SK-N-SH (cell line): ENCODE results near the gene MAGI2. TPM values are rescaled to one million over a fixed set of nuclear protein-coding genes. Genes with fewer than 3 reads are reported as not detected.

ENCODE experiments used
- CTCF ChIA-PET: fragments of 300-600, 350-600 bp; formaldehyde crosslinking; extraction: SDS; loops from one replicate; lab custom pipeline; 2021; lab: Yijun Ruan, JAX
- POLR2A ChIA-PET: fragments of 350-600 bp; sonication (Branson Sonifier 250); formaldehyde crosslinking; extraction: SDS; loops from one replicate; lab custom pipeline; 2020; ENCODE audit warnings: antibody characterized with exemption, inconsistent platforms; lab: Yijun Ruan, JAX
- DNase-seq: peaks from one replicate; pipeline ENCODE4 v3.0.0; 2012
- H2AFZ ChIP-seq: fragments of 200-600 bp; sonication (generic); 2 replicates; pipeline ENCODE4 v1.8.1; 2016; ENCODE audit warnings: antibody characterized with exemption, mild to moderate bottlenecking, low read depth
- H3F3A ChIP-seq: fragments of 200-600 bp; sonication (generic); replicated peaks from 2 replicates; pipeline ENCODE3; 2016; ENCODE audit warnings: antibody characterized with exemption, mild to moderate bottlenecking; ENCODE audit not compliant: insufficient read depth
- H3K27ac ChIP-seq, 2 experiments: fragments of 200-500 bp in 1 of 2; fragments of 200-600 bp in 1 of 2; sonication (Bioruptor generic) in 1 of 2; sonication (generic), shearing (Covaris generic) in 1 of 2; 2 replicates each; pipeline versions ENCODE4 v1.5.1 to v1.6.1; 2014 to 2016; ENCODE audit warnings: low read depth in 2 of 2, inconsistent platforms in 1 of 2, low read length in 1 of 2, mild to moderate bottlenecking in 1 of 2, mixed read lengths in 1 of 2
- H3K27me3 ChIP-seq: fragments of 200-600 bp; sonication (generic), shearing (Covaris generic); 2 replicates; pipeline ENCODE4 v1.6.1; 2016; ENCODE audit warnings: mixed run types; ENCODE audit not compliant: insufficient read depth
- H3K36me3 ChIP-seq, 2 experiments: fragments of 200-500 bp in 1 of 2; fragments of 200-600 bp in 1 of 2; sonication (Bioruptor generic) in 1 of 2; sonication (generic) in 1 of 2; replicated peaks in 1 of 2; 2 replicates each; pipeline versions ENCODE3 to v1.5.1; 2014 to 2016; ENCODE audit warnings: low read length in 1 of 2, mild to moderate bottlenecking in 1 of 2; ENCODE audit not compliant: insufficient read depth in 2 of 2, control insufficient read depth in 1 of 2
- H3K4me1 ChIP-seq, 2 experiments: fragments of 200-500 bp in 1 of 2; fragments of 200-600 bp in 1 of 2; sonication (Bioruptor generic) in 1 of 2; sonication (generic), shearing (Covaris generic) in 1 of 2; 2 replicates each; pipeline versions ENCODE4 v1.5.1 to v1.6.1; 2014 to 2016; ENCODE audit warnings: low read depth in 1 of 2, low read length in 1 of 2, mixed run types in 1 of 2; ENCODE audit not compliant: insufficient read depth in 2 of 2, control insufficient read depth in 1 of 2
- H3K4me2 ChIP-seq: fragments of 200-600 bp; sonication (generic), shearing (Covaris generic); 2 replicates; pipeline ENCODE4 v1.6.1; 2017; ENCODE audit warnings: mixed run types
- H3K4me3 ChIP-seq, 2 experiments: fragments of 200-500 bp in 1 of 2; fragments of 200-600 bp in 1 of 2; sonication (Bioruptor generic) in 1 of 2; sonication (generic), shearing (Covaris generic) in 1 of 2; 2 replicates each; pipeline versions ENCODE4 v1.5.1 to v1.8.1; 2014 to 2016; ENCODE audit warnings: low read depth in 2 of 2, inconsistent platforms in 1 of 2, low read length in 1 of 2, mild to moderate bottlenecking in 1 of 2, mixed read lengths in 1 of 2, moderate library complexity in 1 of 2
- H3K79me2 ChIP-seq: fragments of 200-600 bp; sonication (generic); 2 replicates; pipeline ENCODE4 v1.8.1; 2017; ENCODE audit warnings: mild to moderate bottlenecking; ENCODE audit not compliant: insufficient read depth
- H3K9ac ChIP-seq: fragments of 200-600 bp; sonication (generic); 2 replicates; pipeline ENCODE4 v1.6.1; 2017; ENCODE audit warnings: mixed run types
- H3K9me2 ChIP-seq: fragments of 200-600 bp; sonication (generic); 2 replicates; pipeline ENCODE4 v1.6.1; 2017; ENCODE audit warnings: mixed run types
- H3K9me3 ChIP-seq: fragments of 200-600 bp; sonication (generic); 2 replicates; pipeline ENCODE4 v1.6.1; 2017; ENCODE audit warnings: mixed run types, mild to moderate bottlenecking, moderate library complexity
- H4K20me1 ChIP-seq: fragments of 200-600 bp; sonication (generic); 2 replicates; pipeline ENCODE4 v1.6.1; 2017; ENCODE audit warnings: mild to moderate bottlenecking, mixed run types; ENCODE audit not compliant: insufficient read depth
- EP300 ChIP-seq, 2 experiments: IDR thresholded peaks; 2 replicates each; pipeline versions ENCODE4 v1.4.0 to v1.6.1; 2012; ENCODE audit warnings: borderline replicate concordance in 1 of 2, low read depth in 1 of 2, low read length in 1 of 2
- FOXJ3 ChIP-seq: sonication (generic); formaldehyde crosslinking; IDR thresholded peaks from 2 replicates; pipeline ENCODE4 v1.5.1; 2020; ENCODE audit warnings: mild to moderate bottlenecking, missing genetic modification reagents
- MEF2A ChIP-seq: IDR thresholded peaks from 2 replicates; pipeline ENCODE4 v1.4.0; 2012; ENCODE audit warnings: low read depth, borderline replicate concordance
- NFIC ChIP-seq: IDR thresholded peaks from 2 replicates; pipeline ENCODE4 v1.4.0; 2012; ENCODE audit warnings: borderline replicate concordance
- NRF1 ChIP-seq: IDR thresholded peaks from 2 replicates; pipeline ENCODE4 v1.6.1; 2012; ENCODE audit warnings: low read depth, mild to moderate bottlenecking, low read length
- POLR2AphosphoS5 ChIP-seq: IDR thresholded peaks from 2 replicates; pipeline ENCODE4 v1.6.1; 2012; ENCODE audit warnings: low read depth, low read length
- RFX5 ChIP-seq: IDR thresholded peaks from 2 replicates; pipeline ENCODE4 v1.6.1; 2012; ENCODE audit warnings: mild to moderate bottlenecking, improper control_type of control experiment, low read length
- RXRA ChIP-seq: IDR thresholded peaks from 2 replicates; pipeline ENCODE4 v1.4.0; 2012; ENCODE audit warnings: low read depth, mild to moderate bottlenecking, borderline replicate concordance
- SMC3 ChIP-seq: IDR thresholded peaks from 2 replicates; pipeline ENCODE4 v1.6.1; 2012; ENCODE audit warnings: low read depth, low read length, improper control_type of control experiment
- USF1 ChIP-seq: IDR thresholded peaks from 2 replicates; pipeline ENCODE4 v1.4.0; 2012; ENCODE audit warnings: low read depth, borderline replicate concordance
- WGBS: methylation state at CpG from one replicate; pipeline ENCODE4 v1.1.6; 2017; ENCODE audit warnings: low lambda C conversion rate; 5-methylcytosine and 5-hydroxymethylcytosine counted together
- polyA plus RNA-seq, 3 experiments: library from polyadenylated mRNA; depleted of rRNA; stranded (reverse); fragments of >200 nt; gene quantifications; 2 replicates each; pipeline ENCODE4 v1.2.3, GENCODE V29; 2012
- TF ChIP-seq, protein P1 (sequence below): IDR thresholded peaks from 2 replicates; pipeline ENCODE4 v1.4.0; 2012; ENCODE audit warnings: low read depth, borderline replicate concordance
- TF ChIP-seq, protein P2 (sequence below): fragments of 200-600 bp; sonication (generic); IDR thresholded peaks from 2 replicates; pipeline ENCODE4 v1.6.1; 2017; ENCODE audit warnings: antibody characterized with exemption, mild to moderate bottlenecking, moderate library complexity
- TF ChIP-seq, protein P3 (sequence below): IDR thresholded peaks from 2 replicates; pipeline ENCODE4 v1.6.1; 2012; ENCODE audit warnings: mild to moderate bottlenecking, low read depth, low read length, moderate library complexity

Gene MAGI2
- polyA plus RNA-seq, 1 of the 3 experiments (the other 2 are of a cell fraction), result 1.1 TPM

- H3K79me2 ChIP-seq, result no peaks in the 10 kb centered on the region
- no peak overlapping the region for H3K9ac ChIP-seq
- H3K4me2 ChIP-seq, result no peak overlapping the region
- no peak overlapping the region for H3K4me3 ChIP-seq
- WGBS, result 87% methylated on average over 2 of the region's 2 CpGs
- no peaks in the 10 kb centered on the region for H3K27me3 ChIP-seq
- H3K36me3 ChIP-seq, result no peaks in the 10 kb centered on the region
- DNase-seq, result no peak
- H2AFZ ChIP-seq, result no peak overlapping the region
- no peaks in the 10 kb centered on the region for H3F3A ChIP-seq
- no peaks in the 10 kb centered on the region for H3K9me2 ChIP-seq
- ChIA-PET POLR2A (no interaction called here), CTCF (no interaction called here)
- no peak overlapping the region for H3K27ac ChIP-seq
- TF ChIP-seq NFIC (no peak), RXRA (no peak), RFX5 (no peak)
- TF ChIP-seq, protein P1, sequence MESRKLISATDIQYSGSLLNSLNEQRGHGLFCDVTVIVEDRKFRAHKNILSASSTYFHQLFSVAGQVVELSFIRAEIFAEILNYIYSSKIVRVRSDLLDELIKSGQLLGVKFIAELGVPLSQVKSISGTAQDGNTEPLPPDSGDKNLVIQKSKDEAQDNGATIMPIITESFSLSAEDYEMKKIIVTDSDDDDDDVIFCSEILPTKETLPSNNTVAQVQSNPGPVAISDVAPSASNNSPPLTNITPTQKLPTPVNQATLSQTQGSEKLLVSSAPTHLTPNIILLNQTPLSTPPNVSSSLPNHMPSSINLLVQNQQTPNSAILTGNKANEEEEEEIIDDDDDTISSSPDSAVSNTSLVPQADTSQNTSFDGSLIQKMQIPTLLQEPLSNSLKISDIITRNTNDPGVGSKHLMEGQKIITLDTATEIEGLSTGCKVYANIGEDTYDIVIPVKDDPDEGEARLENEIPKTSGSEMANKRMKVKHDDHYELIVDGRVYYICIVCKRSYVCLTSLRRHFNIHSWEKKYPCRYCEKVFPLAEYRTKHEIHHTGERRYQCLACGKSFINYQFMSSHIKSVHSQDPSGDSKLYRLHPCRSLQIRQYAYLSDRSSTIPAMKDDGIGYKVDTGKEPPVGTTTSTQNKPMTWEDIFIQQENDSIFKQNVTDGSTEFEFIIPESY, result no peak
- TF ChIP-seq, protein P2, sequence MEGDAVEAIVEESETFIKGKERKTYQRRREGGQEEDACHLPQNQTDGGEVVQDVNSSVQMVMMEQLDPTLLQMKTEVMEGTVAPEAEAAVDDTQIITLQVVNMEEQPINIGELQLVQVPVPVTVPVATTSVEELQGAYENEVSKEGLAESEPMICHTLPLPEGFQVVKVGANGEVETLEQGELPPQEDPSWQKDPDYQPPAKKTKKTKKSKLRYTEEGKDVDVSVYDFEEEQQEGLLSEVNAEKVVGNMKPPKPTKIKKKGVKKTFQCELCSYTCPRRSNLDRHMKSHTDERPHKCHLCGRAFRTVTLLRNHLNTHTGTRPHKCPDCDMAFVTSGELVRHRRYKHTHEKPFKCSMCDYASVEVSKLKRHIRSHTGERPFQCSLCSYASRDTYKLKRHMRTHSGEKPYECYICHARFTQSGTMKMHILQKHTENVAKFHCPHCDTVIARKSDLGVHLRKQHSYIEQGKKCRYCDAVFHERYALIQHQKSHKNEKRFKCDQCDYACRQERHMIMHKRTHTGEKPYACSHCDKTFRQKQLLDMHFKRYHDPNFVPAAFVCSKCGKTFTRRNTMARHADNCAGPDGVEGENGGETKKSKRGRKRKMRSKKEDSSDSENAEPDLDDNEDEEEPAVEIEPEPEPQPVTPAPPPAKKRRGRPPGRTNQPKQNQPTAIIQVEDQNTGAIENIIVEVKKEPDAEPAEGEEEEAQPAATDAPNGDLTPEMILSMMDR, result no peak
- H3K4me1 ChIP-seq, result no peaks in the 10 kb centered on the region
- H3K9me3 ChIP-seq, result no peaks in the 10 kb centered on the region
- H4K20me1 ChIP-seq, result no peaks in the 10 kb centered on the region
These were observed 548.5 kb downstream of the MAGI2 start for GRCh38 chr7:78904983-78905382.

DNA sequence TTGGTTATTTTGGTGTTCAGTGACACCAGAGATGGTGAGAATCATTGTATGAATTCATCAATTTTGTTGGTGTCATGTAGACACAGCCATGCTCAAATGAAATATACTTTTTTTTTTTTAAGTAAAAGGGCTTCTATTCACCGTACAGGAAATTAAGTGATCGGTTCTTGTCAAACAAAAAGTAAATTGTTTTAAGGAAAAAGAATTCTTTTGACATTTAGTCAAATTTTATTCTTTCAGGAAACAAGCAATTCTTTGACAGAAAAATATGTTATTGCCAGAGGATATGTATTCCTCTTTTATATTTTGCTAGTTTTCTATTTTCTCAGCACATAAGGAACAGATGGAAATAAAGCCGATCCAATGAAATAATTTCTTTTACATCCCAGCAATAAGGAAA lies 551.9 kb downstream of the MAGI2 start:
- Histone ChIP-seq H3K79me2 (no peaks in the 10 kb centered on the region), H3K9me2 (0 out of 2 replicates have a peak, but pooled peaks cover 2% of the 10 kb centered on the region), H3K27me3 (no peaks in the 10 kb centered on the region), H3K4me1 (no peaks in the 10 kb centered on the region), H4K20me1 (no peaks in the 10 kb centered on the region), H3K4me3 (no peak overlapping the region), H3K27ac (no peak overlapping the region), H3K9ac (no peak overlapping the region), H3K36me3 (peaks cover 0 to 4% of the 10 kb centered on the region in 2 experiments), H3K4me2 (no peak overlapping the region), H3K9me3 (no peaks in the 10 kb centered on the region), H2AFZ (no peak overlapping the region), H3F3A (no peaks in the 10 kb centered on the region)
- WGBS, result 92% methylated on average over 3 of the region's 3 CpGs
- POLR2A ChIA-PET, result no interaction called here
- no peak for DNase-seq
- TF ChIP-seq POLR2AphosphoS5, result no peak
- TF ChIP-seq RFX5, result no peak
- no peak for TF ChIP-seq FOXJ3 (CRISPR knock-in tag)
- CTCF ChIA-PET, result interaction anchor here (0.5 to 1.0 kb wide), 2 partner anchors 12 to 524 kb away, joined by 3 to 4 read pairs; no protein-coding TSS in a partner anchor

DNA sequence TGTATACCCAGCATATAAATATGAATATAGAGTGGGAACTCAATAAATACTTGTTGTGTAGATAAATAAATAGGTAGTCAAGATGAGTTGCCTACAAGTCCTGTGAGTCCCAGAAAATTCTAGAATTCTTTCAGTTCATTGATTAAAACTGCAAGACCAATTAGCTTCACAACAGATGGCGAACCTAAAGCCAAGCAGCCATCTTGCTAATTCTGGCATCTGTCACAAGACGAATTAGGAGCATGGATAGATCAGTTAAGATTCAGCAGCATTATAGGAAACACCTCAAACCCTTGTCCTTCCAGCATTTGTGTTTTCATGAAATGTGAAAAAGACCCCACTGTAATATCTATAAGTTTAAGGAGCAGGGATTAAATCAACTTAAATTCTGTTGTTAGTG lies 552.7 kb downstream of the MAGI2 start:
- H3K9me3 ChIP-seq, result no peaks in the 10 kb centered on the region
- H3K4me2 ChIP-seq, result no peak overlapping the region
- CTCF ChIA-PET, result interaction anchor here (1.0 kb wide), 1 partner anchor 13 kb away, joined by 4 read pairs; no protein-coding TSS in a partner anchor
- DNase-seq, result no peak
- H3F3A ChIP-seq, result no peaks in the 10 kb centered on the region
- 0 out of 2 replicates have a peak, but pooled peaks cover 2% of the 10 kb centered on the region for H3K9me2 ChIP-seq
- H3K27me3 ChIP-seq, result no peaks in the 10 kb centered on the region
- no peak overlapping the region for H3K27ac ChIP-seq
- no peaks in the 10 kb centered on the region for H4K20me1 ChIP-seq
- H2AFZ ChIP-seq, result no peak overlapping the region; the same call in 1 of the 2 replicates
- POLR2A ChIA-PET, result no interaction called here
- H3K4me1 ChIP-seq, result no peaks in the 10 kb centered on the region
- no peaks in the 10 kb centered on the region for H3K79me2 ChIP-seq
- WGBS, result 69% methylated on average over 2 of the region's 2 CpGs
- no peak overlapping the region for H3K9ac ChIP-seq
- no peak overlapping the region for H3K4me3 ChIP-seq
- peaks cover 0 to 4% of the 10 kb centered on the region in 2 experiments for H3K36me3 ChIP-seq
- TF ChIP-seq FOXJ3 (CRISPR knock-in tag) (no peak), EP300 (IDR thresholded peaks at IDR 0.05; ENCODE audit: borderline replicate concordance in 1 of 2, low read depth in 1 of 2, low read length in 1 of 2) (no peak), NRF1 (no peak), USF1 (no peak), SMC3 (no peak), POLR2AphosphoS5 (no peak), MEF2A (no peak), NFIC (no peak)
- TF ChIP-seq, protein P3, sequence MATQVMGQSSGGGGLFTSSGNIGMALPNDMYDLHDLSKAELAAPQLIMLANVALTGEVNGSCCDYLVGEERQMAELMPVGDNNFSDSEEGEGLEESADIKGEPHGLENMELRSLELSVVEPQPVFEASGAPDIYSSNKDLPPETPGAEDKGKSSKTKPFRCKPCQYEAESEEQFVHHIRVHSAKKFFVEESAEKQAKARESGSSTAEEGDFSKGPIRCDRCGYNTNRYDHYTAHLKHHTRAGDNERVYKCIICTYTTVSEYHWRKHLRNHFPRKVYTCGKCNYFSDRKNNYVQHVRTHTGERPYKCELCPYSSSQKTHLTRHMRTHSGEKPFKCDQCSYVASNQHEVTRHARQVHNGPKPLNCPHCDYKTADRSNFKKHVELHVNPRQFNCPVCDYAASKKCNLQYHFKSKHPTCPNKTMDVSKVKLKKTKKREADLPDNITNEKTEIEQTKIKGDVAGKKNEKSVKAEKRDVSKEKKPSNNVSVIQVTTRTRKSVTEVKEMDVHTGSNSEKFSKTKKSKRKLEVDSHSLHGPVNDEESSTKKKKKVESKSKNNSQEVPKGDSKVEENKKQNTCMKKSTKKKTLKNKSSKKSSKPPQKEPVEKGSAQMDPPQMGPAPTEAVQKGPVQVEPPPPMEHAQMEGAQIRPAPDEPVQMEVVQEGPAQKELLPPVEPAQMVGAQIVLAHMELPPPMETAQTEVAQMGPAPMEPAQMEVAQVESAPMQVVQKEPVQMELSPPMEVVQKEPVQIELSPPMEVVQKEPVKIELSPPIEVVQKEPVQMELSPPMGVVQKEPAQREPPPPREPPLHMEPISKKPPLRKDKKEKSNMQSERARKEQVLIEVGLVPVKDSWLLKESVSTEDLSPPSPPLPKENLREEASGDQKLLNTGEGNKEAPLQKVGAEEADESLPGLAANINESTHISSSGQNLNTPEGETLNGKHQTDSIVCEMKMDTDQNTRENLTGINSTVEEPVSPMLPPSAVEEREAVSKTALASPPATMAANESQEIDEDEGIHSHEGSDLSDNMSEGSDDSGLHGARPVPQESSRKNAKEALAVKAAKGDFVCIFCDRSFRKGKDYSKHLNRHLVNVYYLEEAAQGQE, result no peak
